Measurements from ENCODE around the gene RBFOX1. TPM values are rescaled to one million over a fixed set of nuclear protein-coding genes. Genes with fewer than 3 reads are reported as not detected.

RBFOX1 gene
- total RNA-seq, 2 experiments from 2014 or later = not detected

DNA sequence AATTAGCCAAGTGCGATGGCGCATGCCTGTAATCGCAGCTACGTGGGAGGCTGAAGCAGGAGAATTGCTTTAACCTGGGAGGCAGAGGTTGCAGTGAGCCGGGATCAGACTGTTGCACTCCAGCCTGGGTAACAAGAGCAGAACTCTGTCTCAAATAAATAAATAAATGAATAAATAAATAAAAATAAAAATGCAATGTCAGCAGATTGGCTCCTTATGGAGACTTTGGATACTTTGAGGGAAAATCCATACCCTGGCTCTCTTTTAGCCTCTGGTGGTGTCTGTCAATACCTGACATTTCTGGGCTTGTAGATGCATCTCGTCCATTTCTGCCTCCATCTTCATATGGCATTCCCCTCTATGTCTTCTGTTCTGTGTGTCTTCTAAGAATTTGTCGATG lies 66.7 kb downstream of the RBFOX1 start:
- Mint-ChIP-seq H3K4me3 (no peak overlapping the region), H3K9me3 (ENCODE audit: low read depth) (peaks cover 8% of the 10 kb centered on the region), H3K27me3 (no peaks in the 10 kb centered on the region), H3K4me1 (no peaks in the 10 kb centered on the region), H3K36me3 (ENCODE audit: low read depth) (peaks cover 1% of the 10 kb centered on the region), H3K27ac (no peak overlapping the region)
- ChIA-PET POLR2A (no interaction called here), CTCF (interaction anchor here (0.6 kb wide), 1 partner anchor 463 kb away, joined by 3 read pairs; no protein-coding TSS in a partner anchor)
- no peak for ATAC-seq
- intact Hi-C loops (cut with DNase I, micrococcal nuclease) = no loop called here
- DNase-seq = no peak

DNA sequence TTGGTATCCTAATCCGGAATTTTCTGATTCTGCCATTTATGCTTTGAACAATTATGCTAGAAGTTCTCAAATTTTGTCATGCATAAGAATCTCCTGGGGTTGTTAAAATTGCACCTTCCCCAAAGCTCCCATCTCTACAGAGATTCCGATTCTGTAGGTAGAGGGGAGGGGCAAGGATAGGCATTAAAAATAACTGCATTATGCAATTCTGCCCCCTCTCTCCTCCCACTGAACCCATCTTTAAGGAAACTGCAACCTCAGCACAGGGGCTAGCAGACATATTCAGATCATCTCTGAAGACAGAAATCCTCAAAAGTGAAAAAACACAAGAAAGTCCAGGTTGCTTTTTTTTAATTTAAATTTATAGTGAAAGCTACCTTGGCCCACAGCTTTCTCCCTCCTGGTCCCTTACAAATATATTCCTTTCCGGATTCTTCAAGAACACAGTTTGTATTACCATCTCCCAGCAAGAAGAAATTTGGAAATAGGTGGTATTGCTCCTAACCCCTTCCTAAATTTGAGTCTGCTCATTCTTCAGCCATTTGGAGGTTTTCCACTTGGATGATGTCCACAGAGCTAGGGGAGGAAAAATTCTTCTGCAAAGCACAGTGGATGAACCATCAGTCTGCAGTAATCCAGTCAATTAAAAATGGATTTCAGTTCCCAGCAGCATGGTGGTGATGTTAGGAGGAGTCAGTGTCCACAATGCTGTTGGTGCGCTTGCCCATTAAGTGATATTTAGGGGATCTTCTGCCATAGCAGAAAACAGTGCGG lies 67.7 kb downstream of the RBFOX1 start:
- DNase-seq = no peak
- ChIA-PET CTCF (no interaction called here), POLR2A (no interaction called here)
- ATAC-seq = no peak
- Mint-ChIP-seq H3K27me3 (no peaks in the 10 kb centered on the region), H3K36me3 (ENCODE audit: low read depth) (peaks cover 1% of the 10 kb centered on the region), H3K4me3 (no peak overlapping the region), H3K9me3 (ENCODE audit: low read depth) (peaks cover 4% of the 10 kb centered on the region), H3K27ac (no peak overlapping the region), H3K4me1 (no peaks in the 10 kb centered on the region)
- intact Hi-C loops (cut with DNase I, micrococcal nuclease) = no loop called here

DNA sequence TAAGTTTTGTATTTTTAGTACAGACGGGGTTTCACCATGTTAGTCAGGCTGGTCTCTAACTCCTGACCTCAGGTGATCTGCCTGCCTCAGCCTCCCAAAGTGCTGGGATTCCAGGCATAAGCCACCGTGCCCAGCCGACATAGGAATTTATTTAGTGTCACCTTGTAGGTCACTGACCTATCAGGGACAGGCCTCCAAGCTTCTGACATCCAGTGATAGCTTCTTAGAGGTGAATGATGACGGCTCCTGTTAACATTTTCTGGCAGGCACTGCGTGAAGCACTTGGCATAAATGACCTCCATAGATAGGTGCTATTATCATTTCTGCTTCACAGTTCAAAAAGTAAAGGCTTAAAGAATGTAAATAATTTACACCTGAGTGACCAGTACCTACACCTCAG lies 71.6 kb downstream of the RBFOX1 start:
- H3K4me1 Mint-ChIP-seq = no peaks in the 10 kb centered on the region
- POLR2A ChIA-PET = no interaction called here
- DNase-seq (no peak), ATAC-seq (no peak)
- no peaks in the 10 kb centered on the region for H3K27me3 Mint-ChIP-seq
- CTCF ChIA-PET = interaction anchor here (0.6 kb wide), 1 partner anchor 989 kb away, joined by 4 read pairs; no protein-coding TSS in a partner anchor
- intact Hi-C loops (cut with DNase I, micrococcal nuclease) = no loop called here
- peaks cover 4% of the 10 kb centered on the region for H3K9me3 Mint-ChIP-seq (ENCODE audit: low read depth)
- no peak overlapping the region for H3K27ac Mint-ChIP-seq
- H3K36me3 Mint-ChIP-seq (ENCODE audit: low read depth) = peaks cover 1% of the 10 kb centered on the region
- H3K4me3 Mint-ChIP-seq = no peak overlapping the region

DNA sequence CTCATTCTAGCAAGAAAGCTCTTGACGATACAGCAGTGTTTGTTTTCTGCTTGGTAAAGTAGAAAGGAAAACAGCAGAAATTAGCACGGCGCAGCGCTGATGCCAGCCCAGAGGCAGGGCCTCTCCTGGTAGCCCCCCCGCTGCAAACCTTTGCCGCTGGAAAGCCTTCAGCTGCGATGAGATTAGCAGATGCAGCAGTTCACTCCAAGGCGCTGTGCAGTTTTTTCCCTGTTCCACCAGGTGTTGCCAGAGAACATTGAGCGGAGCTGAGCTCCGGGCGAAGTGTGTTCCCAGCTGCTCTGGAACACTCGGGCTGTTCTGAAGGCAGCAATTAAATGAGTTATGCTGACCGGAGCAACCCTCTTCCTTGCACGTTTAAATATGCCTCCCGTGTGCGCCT lies 72.5 kb downstream of the RBFOX1 start:
- ChIA-PET CTCF (no interaction called here), POLR2A (no interaction called here)
- no peak for ATAC-seq
- H3K27me3 Mint-ChIP-seq = no peaks in the 10 kb centered on the region
- intact Hi-C loops (cut with DNase I, micrococcal nuclease) = no loop called here
- H3K36me3 Mint-ChIP-seq (ENCODE audit: low read depth) = peaks cover 1% of the 10 kb centered on the region
- H3K27ac Mint-ChIP-seq = no peak overlapping the region
- H3K9me3 Mint-ChIP-seq (ENCODE audit: low read depth) = peaks cover 2% of the 10 kb centered on the region
- H3K4me1 Mint-ChIP-seq = no peaks in the 10 kb centered on the region
- DNase-seq = no peak
- no peak overlapping the region for H3K4me3 Mint-ChIP-seq

DNA sequence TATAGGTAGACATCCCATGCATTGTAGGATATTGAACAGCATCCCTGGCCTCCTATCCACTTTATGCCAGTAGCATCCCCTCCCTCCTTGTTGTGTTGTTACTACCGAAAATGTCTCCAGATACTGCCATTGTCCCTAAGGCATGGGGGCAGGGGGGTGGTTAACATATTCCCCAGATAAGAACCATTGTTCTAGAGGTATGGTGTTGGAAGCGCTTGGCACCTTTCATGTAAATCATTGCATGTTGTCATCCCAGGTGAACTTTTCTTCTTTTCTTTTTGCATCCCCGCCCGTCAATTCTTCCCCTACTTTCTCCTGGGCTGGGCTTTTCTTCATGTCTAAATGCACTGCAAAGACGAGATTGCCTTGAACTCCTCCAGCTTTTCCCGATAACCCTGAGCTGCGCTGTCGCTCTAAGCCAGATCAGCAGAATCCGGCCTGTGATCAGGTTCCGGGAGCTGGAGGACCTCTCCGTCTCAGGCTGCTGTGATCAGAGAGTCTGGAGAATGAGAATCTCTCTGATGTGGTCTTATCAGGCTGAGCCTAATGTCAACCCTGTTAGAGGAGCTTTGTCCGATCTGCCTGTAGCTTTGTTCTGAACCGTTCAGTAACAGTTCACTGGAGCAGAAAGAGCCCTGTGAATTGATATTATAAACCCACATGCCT lies 76.2 kb downstream of the RBFOX1 start:
- H3K4me3 Mint-ChIP-seq = no peak overlapping the region

DNA sequence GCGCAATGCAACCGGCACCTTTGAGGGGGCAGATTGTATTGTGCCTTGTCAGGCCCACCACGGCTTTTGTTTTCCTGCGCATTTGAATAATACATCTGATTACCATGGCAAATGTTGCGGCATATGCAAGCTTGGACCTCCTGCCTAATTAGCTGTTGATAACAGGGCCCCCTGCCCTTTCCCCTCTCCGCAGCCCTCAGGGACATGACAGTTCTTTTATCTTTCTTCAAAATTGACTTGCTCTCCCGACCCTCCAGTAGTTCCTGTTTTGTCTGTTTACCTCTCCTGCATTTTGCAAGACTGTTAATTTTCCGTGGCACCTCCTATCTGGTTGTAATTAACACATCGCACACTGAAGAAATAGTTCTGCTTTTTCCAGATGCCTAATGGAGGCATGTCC lies 86.8 kb downstream of the RBFOX1 start:
- Mint-ChIP-seq H3K27me3 (no peaks in the 10 kb centered on the region), H3K9me3 (ENCODE audit: low read depth) (peaks cover 9% of the 10 kb centered on the region), H3K36me3 (ENCODE audit: low read depth) (no peaks in the 10 kb centered on the region), H3K4me1 (no peaks in the 10 kb centered on the region), H3K27ac (no peak overlapping the region), H3K4me3 (no peak overlapping the region)
- ATAC-seq (no peak), DNase-seq (no peak)
- POLR2A ChIA-PET = no interaction called here
- intact Hi-C loops (cut with DNase I, micrococcal nuclease) = no loop called here
- CTCF ChIA-PET = no interaction called here

More for the DNA sequence above, 76.2 kb downstream of the RBFOX1 start:
- ChIA-PET CTCF (interaction anchor here (0.6 kb wide), 1 partner anchor 70 kb away, joined by 6 read pairs; no protein-coding TSS in a partner anchor), POLR2A (no interaction called here)
- intact Hi-C loops (cut with DNase I, micrococcal nuclease) = no loop called here
- ATAC-seq (no peak), DNase-seq (no peak)
- Mint-ChIP-seq H3K36me3 (ENCODE audit: low read depth) (no peaks in the 10 kb centered on the region), H3K27ac (no peak overlapping the region), H3K9me3 (ENCODE audit: low read depth) (peaks cover 3% of the 10 kb centered on the region), H3K27me3 (no peaks in the 10 kb centered on the region), H3K4me1 (no peaks in the 10 kb centered on the region)

DNA sequence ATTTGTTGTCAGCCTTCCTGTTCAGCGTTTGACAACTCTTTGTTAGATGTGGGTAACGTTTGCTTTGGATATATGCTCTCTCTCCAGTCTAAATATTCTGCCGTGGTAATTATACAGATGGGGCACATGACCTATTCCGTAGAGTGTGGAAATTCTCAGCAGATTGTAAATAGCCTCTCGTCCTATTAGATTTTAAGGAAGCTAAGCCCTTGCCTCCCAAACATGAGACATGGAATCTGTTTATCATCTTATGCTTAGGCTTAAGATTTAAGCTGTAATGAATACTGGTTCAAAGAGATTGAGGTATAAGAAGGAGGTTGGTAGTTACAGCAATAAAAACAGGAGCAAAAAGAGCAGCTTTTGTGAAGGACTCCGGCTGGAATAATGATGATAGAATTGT lies 87.4 kb downstream of the RBFOX1 start:
- Mint-ChIP-seq H3K9me3 (ENCODE audit: low read depth) (peaks cover 9% of the 10 kb centered on the region), H3K27ac (no peak overlapping the region), H3K4me3 (no peak overlapping the region), H3K4me1 (no peaks in the 10 kb centered on the region), H3K36me3 (ENCODE audit: low read depth) (no peaks in the 10 kb centered on the region), H3K27me3 (no peaks in the 10 kb centered on the region)
- intact Hi-C loops (cut with DNase I, micrococcal nuclease) = no loop called here
- ATAC-seq (no peak), DNase-seq (no peak)
- ChIA-PET CTCF (interaction anchor here (0.6 kb wide), 1 partner anchor 441 kb away, joined by 3 read pairs; no protein-coding TSS in a partner anchor), POLR2A (no interaction called here)

DNA sequence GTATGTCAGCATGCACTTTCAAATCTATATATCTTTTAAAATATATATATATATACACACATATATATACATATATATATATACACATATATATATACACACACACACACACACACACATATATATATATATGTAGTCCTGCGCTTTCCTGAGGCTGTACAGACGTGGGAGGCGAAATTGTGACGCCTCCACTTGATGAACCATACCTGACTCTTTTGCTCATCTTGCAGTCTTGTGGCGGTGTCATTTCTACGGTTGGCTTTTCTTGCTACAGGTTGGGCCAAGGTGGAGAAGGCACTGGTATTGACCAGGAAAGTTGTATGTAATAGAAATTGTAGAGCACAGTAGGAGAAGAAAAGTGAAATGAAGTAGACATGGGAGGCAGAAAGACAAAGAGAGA lies 88.2 kb downstream of the RBFOX1 start:
- H3K9me3 Mint-ChIP-seq (ENCODE audit: low read depth) = peaks cover 17% of the 10 kb centered on the region
- H3K36me3 Mint-ChIP-seq (ENCODE audit: low read depth) = no peaks in the 10 kb centered on the region
- no peaks in the 10 kb centered on the region for H3K4me1 Mint-ChIP-seq
- H3K27me3 Mint-ChIP-seq = no peaks in the 10 kb centered on the region
- H3K4me3 Mint-ChIP-seq = no peak overlapping the region
- intact Hi-C loops (cut with DNase I, micrococcal nuclease) = no loop called here
- H3K27ac Mint-ChIP-seq = no peak overlapping the region
- ChIA-PET CTCF (interaction anchor here (0.7 kb wide), 1 partner anchor 1299 kb away, joined by 3 read pairs; no protein-coding TSS in a partner anchor), POLR2A (no interaction called here)
- DNase-seq (no peak), ATAC-seq (no peak)

DNA sequence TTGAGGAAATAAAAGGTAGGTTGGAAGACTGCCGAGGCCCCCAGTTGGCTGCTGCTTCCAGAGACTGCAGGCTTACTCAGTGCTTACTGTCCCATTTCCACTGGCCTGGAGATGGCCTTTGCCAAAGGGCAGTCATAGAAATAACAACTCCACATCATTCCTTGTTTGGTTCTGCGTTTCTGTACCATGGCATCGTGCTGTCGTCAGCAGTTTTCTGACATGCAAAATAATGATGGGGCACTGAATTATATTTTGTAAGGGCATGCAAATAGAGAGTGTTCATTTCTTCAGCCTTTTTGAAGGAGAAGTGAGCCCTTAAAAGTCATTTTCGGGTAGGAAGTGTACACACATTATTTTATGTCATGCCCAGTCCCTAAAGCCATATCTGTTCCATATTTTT lies 88.9 kb downstream of the RBFOX1 start:
- H3K27ac Mint-ChIP-seq = no peak overlapping the region
- H3K9me3 Mint-ChIP-seq (ENCODE audit: low read depth) = peaks cover 20% of the 10 kb centered on the region
- ATAC-seq = no peak
- DNase-seq = no peak
- no peaks in the 10 kb centered on the region for H3K4me1 Mint-ChIP-seq
- CTCF ChIA-PET = interaction anchor here (0.7 kb wide), 1 partner anchor 1300 kb away, joined by 3 read pairs; no protein-coding TSS in a partner anchor
- H3K27me3 Mint-ChIP-seq = no peaks in the 10 kb centered on the region
- H3K36me3 Mint-ChIP-seq (ENCODE audit: low read depth) = no peaks in the 10 kb centered on the region
- no peak overlapping the region for H3K4me3 Mint-ChIP-seq
- intact Hi-C loops (cut with DNase I, micrococcal nuclease) = no loop called here
- POLR2A ChIA-PET = no interaction called here

DNA sequence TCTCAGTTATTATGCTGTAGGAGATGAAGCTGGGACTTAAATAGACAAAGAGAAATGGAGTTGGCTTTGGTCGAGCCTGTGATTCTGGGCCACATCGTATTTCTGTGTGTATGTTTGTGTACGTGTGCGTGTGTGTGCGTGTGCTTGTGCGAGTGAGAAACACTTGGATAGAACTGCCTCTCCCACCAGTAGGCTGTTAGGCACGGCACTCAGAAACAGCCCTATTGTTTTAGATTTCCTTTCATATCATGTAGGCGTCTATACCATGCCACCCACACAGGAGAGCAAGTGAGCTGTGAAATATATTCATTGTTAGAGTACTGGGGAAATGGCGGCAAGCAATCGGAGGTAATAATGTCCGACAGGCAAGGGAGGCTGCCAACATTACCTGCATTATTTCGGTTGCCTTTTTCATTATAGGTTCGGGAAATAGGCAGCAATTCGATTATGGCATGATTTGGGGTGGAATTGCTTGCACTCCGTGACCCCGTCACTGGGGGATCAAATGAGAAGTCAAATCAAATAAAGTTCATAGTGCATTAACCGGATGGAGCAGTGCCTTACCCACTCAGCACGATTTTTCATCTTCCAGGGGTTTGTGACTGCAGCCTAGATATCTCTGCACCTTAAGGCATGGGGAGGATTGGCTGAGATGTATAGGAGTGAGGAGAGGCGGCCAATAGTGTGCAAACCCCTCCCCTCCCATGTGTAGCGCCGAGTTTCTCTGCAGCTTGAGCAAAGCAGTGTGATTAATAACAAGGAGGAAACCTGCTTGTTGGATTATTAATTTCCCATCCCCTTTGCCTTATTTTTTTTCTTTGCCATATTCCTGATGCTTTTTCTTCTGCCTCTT lies 89.6 kb downstream of the RBFOX1 start:
- Mint-ChIP-seq H3K4me3 (no peak overlapping the region), H3K9me3 (ENCODE audit: low read depth) (peaks cover 21% of the 10 kb centered on the region), H3K4me1 (no peaks in the 10 kb centered on the region), H3K27me3 (no peaks in the 10 kb centered on the region), H3K27ac (no peak overlapping the region), H3K36me3 (ENCODE audit: low read depth) (no peaks in the 10 kb centered on the region)
- intact Hi-C loops (cut with DNase I, micrococcal nuclease) = no loop called here
- no peak for ATAC-seq
- CTCF ChIA-PET = no interaction called here
- POLR2A ChIA-PET = no interaction called here
- DNase-seq = no peak

DNA sequence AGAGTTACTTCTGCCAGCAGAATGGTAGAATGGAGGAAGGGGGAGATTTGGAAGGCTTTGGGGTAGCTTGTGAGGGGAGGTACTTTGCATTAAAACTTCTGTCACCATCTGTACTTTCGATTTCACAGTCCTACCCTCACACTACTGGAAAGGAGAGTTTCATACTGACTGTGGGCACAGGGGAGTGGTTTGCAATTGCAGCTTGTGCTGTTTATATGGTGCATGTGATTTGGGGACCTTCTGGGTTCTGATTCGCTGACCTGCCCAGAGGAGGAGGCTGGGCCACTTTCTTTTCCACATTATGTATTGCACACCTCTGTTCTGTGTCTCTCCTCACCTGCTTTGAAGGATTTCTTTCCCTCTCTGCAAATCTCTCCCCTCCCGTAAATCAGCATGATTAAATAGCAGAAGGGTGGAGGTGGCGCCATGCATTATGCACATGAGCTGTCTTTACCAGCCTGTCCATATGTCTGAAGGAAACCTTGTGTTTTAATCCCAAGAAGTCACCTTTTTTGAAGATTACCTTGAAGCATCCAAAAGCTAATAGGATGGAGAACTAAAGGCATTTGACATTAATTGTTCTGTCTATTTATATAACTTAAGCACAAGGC lies 90.9 kb downstream of the RBFOX1 start:
- no peak overlapping the region for H3K4me3 Mint-ChIP-seq
- intact Hi-C loops (cut with DNase I, micrococcal nuclease) = no loop called here
- peaks cover 16% of the 10 kb centered on the region for H3K9me3 Mint-ChIP-seq (ENCODE audit: low read depth)
- H3K27ac Mint-ChIP-seq = no peak overlapping the region
- no peaks in the 10 kb centered on the region for H3K27me3 Mint-ChIP-seq
- POLR2A ChIA-PET = no interaction called here
- ATAC-seq (no peak), DNase-seq (no peak)
- H3K4me1 Mint-ChIP-seq = no peaks in the 10 kb centered on the region
- CTCF ChIA-PET = no interaction called here
- H3K36me3 Mint-ChIP-seq (ENCODE audit: low read depth) = no peaks in the 10 kb centered on the region
